ENCODE measurements around the gene EFTUD2. TPM values are rescaled to one million over a fixed set of nuclear protein-coding genes. Genes with fewer than 3 reads are reported as not detected.

The EFTUD2 gene
- total and polyA plus RNA-seq, 2 of the 8 experiments (the other 6 are each of a cell fraction or from before 2014, with no cell fraction given), result 118 to 195 TPM

- TF ChIP-seq CHD7 (IDR thresholded peaks at IDR 0.05; ENCODE audit: insufficient replicate concordance, low read length) (no peak), ZNF274 (IDR thresholded peaks at IDR 0.05; ENCODE audit: borderline replicate concordance, extremely low read depth, low read length) (no peak), HDAC6 (IDR thresholded peaks at IDR 0.05; ENCODE audit: low read depth, low read length) (no peak), SRF (IDR thresholded peaks at IDR 0.05; ENCODE audit: low read depth, low read length) (no peak), SP1 (IDR thresholded peaks at IDR 0.05; ENCODE audit: low read depth, low read length) (no peak), RXRA (IDR thresholded peaks at IDR 0.05; ENCODE audit: insufficient read depth, low read depth, low read length) (no peak), TAF1 (IDR thresholded peaks at IDR 0.05; ENCODE audit: low read depth, low read length) (no peak), TCF12 (IDR thresholded peaks at IDR 0.05; ENCODE audit: low read depth, low read length) (no peak), MAFK (IDR thresholded peaks at IDR 0.05; ENCODE audit: low read depth, low read length) (no peak), KDM1A (IDR thresholded peaks at IDR 0.05; ENCODE audit: borderline replicate concordance, low read length) (no peak), POU5F1 (IDR thresholded peaks at IDR 0.05; ENCODE audit: low read depth, low read length) (no peak), BRCA1 (IDR thresholded peaks at IDR 0.05; ENCODE audit: low read depth, low read length) (no peak), EP300 (IDR thresholded peaks at IDR 0.05; ENCODE audit: borderline replicate concordance in 1 of 2, low read depth in 2 of 2, low read length in 2 of 2) (no peak)
These were observed 22.9 kb upstream of the EFTUD2 start (continued) for GRCh38 chr17:44922136-44922535.
